ENCODE results near the gene CLEC16A.
"Not testable (repeated sequence)": the region's sequence is repeated elsewhere in the genome, so short reads cannot be mapped to it uniquely, and the experiment has no call there.

Gene CLEC16A

DNA sequence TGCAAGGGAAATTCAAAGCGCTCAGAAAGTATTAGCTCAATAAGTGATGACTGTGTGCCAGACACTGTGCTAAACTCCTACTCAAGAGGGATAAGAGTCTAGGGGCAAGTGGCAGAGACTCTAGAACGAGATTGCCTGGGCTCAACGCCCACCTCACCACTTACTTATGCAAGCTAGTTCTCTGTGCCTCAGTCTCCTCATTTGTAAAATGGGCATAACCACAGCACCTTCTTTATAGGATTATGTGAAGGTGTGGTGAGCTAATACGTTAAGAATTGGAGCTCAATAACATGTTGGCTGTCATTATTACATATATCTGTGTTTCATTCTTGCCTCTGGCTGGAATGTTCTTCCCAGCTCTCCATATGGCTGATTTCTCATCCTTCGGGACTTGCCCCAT lies 17.5 kb upstream of the CLEC16A start:
- FAIRE-seq (no peak), DNase-seq (ENCODE audit: insufficient read length, low spot score) (no peak)
- no peak for TF ChIP-seq CTCF (IDR thresholded peaks at IDR 0.05; ENCODE audit: insufficient read depth, missing control alignments)

GRCh38 chr16:10927497-10928112 lies 16.8 kb upstream of the CLEC16A start:
- DNase-seq (ENCODE audit: insufficient read length, low spot score) (no peak), FAIRE-seq (no peak)
- no peak for TF ChIP-seq CTCF (IDR thresholded peaks at IDR 0.05; ENCODE audit: insufficient read depth, missing control alignments)

DNA sequence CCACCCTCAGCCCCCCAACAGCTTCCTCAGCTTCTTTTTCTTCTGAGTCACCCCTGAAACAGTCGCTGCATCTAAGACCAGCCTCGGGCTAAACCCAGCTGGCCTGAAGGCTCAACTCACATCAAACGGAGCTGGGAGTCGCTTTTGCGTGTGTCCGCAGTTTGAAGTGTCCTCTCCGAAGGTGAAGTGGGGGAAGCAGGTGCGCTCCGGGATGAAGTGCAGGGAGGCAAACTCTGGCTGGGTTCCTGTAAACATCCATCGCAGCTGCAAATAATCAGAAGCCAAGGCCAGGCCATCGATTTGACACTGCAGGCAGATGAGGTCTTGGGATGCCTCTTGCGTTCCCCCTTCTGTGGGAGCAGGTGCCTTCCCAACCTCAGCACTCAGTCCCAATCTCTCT lies 15.3 kb upstream of the CLEC16A start:
- DNase-seq (ENCODE audit: insufficient read length, low spot score); FAIRE-seq: not testable (repeated sequence)

GRCh38 chr16:10929853-10930754 lies 14.3 kb upstream of the CLEC16A start:
- no peak for TF ChIP-seq CTCF (IDR thresholded peaks at IDR 0.05; ENCODE audit: insufficient read depth, missing control alignments)
- DNase-seq (ENCODE audit: insufficient read length, low spot score) (no peak), FAIRE-seq (no peak)

DNA sequence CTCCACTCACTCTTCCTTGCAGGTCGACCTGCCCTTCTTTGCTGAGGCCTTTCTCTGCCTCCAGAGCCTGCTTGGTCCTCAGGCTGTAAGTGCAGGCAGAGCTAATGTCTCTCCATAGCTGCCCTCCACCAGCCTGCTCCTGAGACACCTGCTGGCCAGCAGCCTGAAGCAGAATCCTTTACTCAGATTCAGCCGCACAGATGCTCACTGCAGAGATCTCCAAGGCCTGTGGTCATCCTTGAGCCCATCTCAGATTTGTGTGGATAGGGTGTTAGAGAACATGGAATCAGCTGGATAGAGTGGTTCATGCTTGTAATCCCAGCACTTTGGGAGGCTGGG lies 13.6 kb upstream of the CLEC16A start:
- DNase-seq (ENCODE audit: insufficient read length, low spot score), result no peak
- TF ChIP-seq CTCF (IDR thresholded peaks at IDR 0.05; ENCODE audit: insufficient read depth, missing control alignments), result no peak
- FAIRE-seq, result no peak

DNA sequence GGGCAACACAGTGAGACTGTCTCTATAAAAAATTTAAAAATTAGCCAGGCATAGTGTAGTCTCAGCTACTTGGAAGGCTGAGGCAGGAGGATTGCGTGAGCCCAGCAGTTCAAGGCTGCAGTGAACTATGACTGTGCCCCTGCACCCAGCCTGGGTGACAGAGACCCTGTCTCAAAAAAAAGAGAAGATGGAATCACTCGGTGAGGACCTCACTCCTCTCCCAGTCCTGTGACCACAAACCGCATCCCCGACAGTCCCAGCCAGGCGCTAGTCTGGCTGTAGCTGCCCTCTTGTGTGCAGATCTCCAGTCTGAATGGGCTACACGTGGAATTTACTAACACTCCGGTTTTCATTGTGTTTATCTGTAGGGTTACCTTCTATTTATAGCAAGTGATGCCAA lies 13.2 kb upstream of the CLEC16A start:
- no peak for TF ChIP-seq CTCF (IDR thresholded peaks at IDR 0.05; ENCODE audit: insufficient read depth, missing control alignments)
- no peak for FAIRE-seq
- DNase-seq (ENCODE audit: insufficient read length, low spot score), result no peak

- no peak for FAIRE-seq
- no peak for DNase-seq (ENCODE audit: insufficient read length, low spot score)
- TF ChIP-seq CTCF (IDR thresholded peaks at IDR 0.05; ENCODE audit: insufficient read depth, missing control alignments), result no peak
Observed at GRCh38 chr16:10931977-10932632, 12.3 kb upstream of the CLEC16A start.

All from D721Med (cell line).